Gastroesophageal sphincter (tissue), 2 donors: ENCODE data around the gene NDFIP2.

ENCODE experiments used
- EP300 ChIP-seq: sonication (generic); formaldehyde crosslinking; IDR thresholded peaks from one replicate; pipeline ENCODE4 v1.6.1; 2017; ENCODE audit warnings: antibody characterized with exemption, mild to moderate bottlenecking
- POLR2AphosphoS5 ChIP-seq: sonication (generic); formaldehyde crosslinking; IDR thresholded peaks from one replicate; pipeline ENCODE4 v1.6.1; 2017; ENCODE audit warnings: antibody characterized with exemption

- TF ChIP-seq EP300, result no peak
- TF ChIP-seq POLR2AphosphoS5, result no peak
Measured at GRCh38 chr13:79450110-79450509, 30.8 kb upstream of the NDFIP2 start.
